K562 (cell line): Measurements from ENCODE around the gene NET1. TPM values are rescaled to one million over a fixed set of nuclear protein-coding genes. Genes with fewer than 3 reads are reported as not detected.
A peak's percentile ranks its signal among the peaks of the same experiment; 100 is the strongest.

ENCODE experiments used
- BCOR ChIP-seq: fragments of 450-650 bp; IDR thresholded peaks from 2 replicates; pipeline ENCODE4 v1.6.1; 2016
- CBX3 ChIP-seq, 2 experiments: IDR thresholded peaks; 1 replicate in 1 of 2; 2 replicates in 1 of 2; pipeline ENCODE4 v1.6.1; 2012; ENCODE audit warnings: inconsistent platforms in 2 of 2, low read length in 2 of 2, borderline replicate concordance in 1 of 2, control low read depth in 1 of 2
- DMBX1 ChIP-seq: fragments of 250-450 bp; sonication (Bioruptor Pico); IDR thresholded peaks from 2 replicates; pipeline ENCODE4 v1.8.0; 2022; ENCODE audit warnings: inconsistent platforms, mild to moderate bottlenecking, moderate library complexity, borderline replicate concordance
- DNMT1 ChIP-seq: fragments of 450-650 bp; IDR thresholded peaks from 2 replicates; pipeline ENCODE4 v1.6.1; 2016; ENCODE audit warnings: antibody characterized with exemption, mild to moderate bottlenecking
- E2F3 ChIP-seq: fragments of 250-450 bp; sonication (Bioruptor Pico); IDR thresholded peaks from 2 replicates; pipeline ENCODE4 v1.4.0; 2020; ENCODE audit warnings: mild to moderate bottlenecking
- KAT7 ChIP-seq: sonication (generic); formaldehyde crosslinking; IDR thresholded peaks from 2 replicates; pipeline ENCODE4 v1.8.0; 2022; ENCODE audit warnings: missing genetic modification reagents, mild to moderate bottlenecking, borderline replicate concordance
- KDM2B ChIP-seq: fragments of 250-450 bp; sonication (Bioruptor Pico); IDR thresholded peaks from 2 replicates; pipeline ENCODE4 v1.8.0; 2021; ENCODE audit warnings: mild to moderate bottlenecking, moderate library complexity
- MYC ChIP-seq, 2 experiments: fragments of 250-450 bp in 1 of 2; sonication (Bioruptor Pico) in 1 of 2; IDR thresholded peaks; 2 replicates each; pipeline versions ENCODE4 v1.5.1 to v1.6.1; 2012 to 2021; ENCODE audit warnings: low read depth in 2 of 2, borderline replicate concordance in 1 of 2, improper control_type of control experiment in 1 of 2, low read length in 1 of 2, mild to moderate bottlenecking in 1 of 2, moderate library complexity in 1 of 2
- PHTF2 ChIP-seq: fragments of 250-450 bp; sonication (Bioruptor Pico); IDR thresholded peaks from 2 replicates; pipeline ENCODE4 v1.5.0; 2021; ENCODE audit warnings: mild to moderate bottlenecking
- POLR2AphosphoS2 ChIP-seq: IDR thresholded peaks from 2 replicates; pipeline ENCODE4 v1.6.1; 2012; ENCODE audit warnings: low read length, improper control_type of control experiment
- POLR3G ChIP-seq: IDR thresholded peaks from 2 replicates; pipeline ENCODE4 v1.6.1; 2011; ENCODE audit not compliant: insufficient read length, insufficient replicate concordance; ENCODE audit errors: extremely low read depth
- PURB ChIP-seq: sonication (generic); formaldehyde crosslinking; IDR thresholded peaks from 2 replicates; pipeline ENCODE4 v1.9.0; 2021; ENCODE audit warnings: low read depth, mild to moderate bottlenecking, missing genetic modification reagents
- RBBP5 ChIP-seq: fragments of 200-600 bp; sonication (generic); IDR thresholded peaks from 2 replicates; pipeline ENCODE4 v1.6.1; 2012; ENCODE audit warnings: borderline replicate concordance, mild to moderate bottlenecking, low read length, control low read depth, inconsistent platforms; ENCODE audit not compliant: insufficient read depth, poor library complexity, severe bottlenecking
- STAG1 ChIP-seq: sonication (generic); formaldehyde crosslinking; IDR thresholded peaks from 2 replicates; pipeline ENCODE4 v1.5.0; 2020; ENCODE audit warnings: missing genetic modification reagents, borderline replicate concordance
- ZFX ChIP-seq: sonication (generic); formaldehyde crosslinking; IDR thresholded peaks from 2 replicates; pipeline ENCODE4 v1.8.0; 2022; ENCODE audit warnings: mild to moderate bottlenecking, missing genetic modification reagents, moderate library complexity
- ZNF165 ChIP-seq: fragments of 250-450 bp; sonication (Bioruptor Pico); IDR thresholded peaks from 2 replicates; pipeline ENCODE4 v1.4.0; 2020; ENCODE audit warnings: borderline replicate concordance
- ZNF551 ChIP-seq: fragments of 250-450 bp; sonication (Bioruptor Pico); IDR thresholded peaks from 2 replicates; pipeline ENCODE4 v1.5.0; 2021; ENCODE audit warnings: mild to moderate bottlenecking, moderate library complexity
- ZSCAN32 ChIP-seq: fragments of 450-650 bp; formaldehyde crosslinking; IDR thresholded peaks from 2 replicates; pipeline ENCODE4 v1.4.0; 2020; ENCODE audit warnings: mild to moderate bottlenecking, moderate library complexity
- polyA plus RNA-seq, 8 experiments: library from polyadenylated mRNA; depleted of rRNA in 4 of 8; stranded (reverse) in 5 of 8; unstranded in 3 of 8; fragments of >200 nt; fragmentation: Nextera tagmentation in 2 of 8; fragmentation: Illumina TruSeq in 1 of 8; extraction: Ambion mirVana in 2 of 8; extraction: Trizol in 1 of 8; gene quantifications; 2 replicates each; pipeline versions ENCODE4 v1.2.1 to v1.2.3, GENCODE V29; 2011 to 2014; ENCODE audit warnings: inconsistent platforms in 1 of 8, missing spikeins in 1 of 8
- total RNA-seq, 7 experiments: library from RNA; depleted of rRNA in 6 of 7; stranded (reverse); fragments of >200 nt in 6 of 7; fragmentation: Illumina TruSeq in 2 of 7; extraction: Trizol in 2 of 7; gene quantifications; 2 replicates each; pipeline versions ENCODE4 v1.2.1 to v1.2.3, GENCODE V29; 2011 to 2021; ENCODE audit warnings: low replicate concordance in 1 of 7
- TF ChIP-seq, protein P1 (sequence below), 2 experiments: fragments of 450-650 bp; IDR thresholded peaks; 2 replicates each; pipeline ENCODE4 v1.6.1; 2018; ENCODE audit warnings: mild to moderate bottlenecking in 2 of 2, low read depth in 1 of 2; ENCODE audit not compliant: partially characterized antibody in 2 of 2
- TF ChIP-seq, protein P2 (sequence below): fragments of 200-800 bp; sonication (Bioruptor generic); IDR thresholded peaks from 2 replicates; pipeline ENCODE4 v1.6.1; 2017; ENCODE audit warnings: missing genetic modification characterization, missing compliant biosample characterization
- TF ChIP-seq, protein P3 (sequence below): fragments of 200-400 bp; formaldehyde crosslinking; IDR thresholded peaks from 2 replicates; pipeline ENCODE4 v1.6.1; 2017; ENCODE audit warnings: mild to moderate bottlenecking, low read depth, low read length, moderate library complexity

The NET1 gene
- total and polyA plus RNA-seq, 9 of the 15 experiments (the other 6 are each of a cell fraction or from before 2014, with no cell fraction given): 47.4 to 258 (median 106) TPM

DNA sequence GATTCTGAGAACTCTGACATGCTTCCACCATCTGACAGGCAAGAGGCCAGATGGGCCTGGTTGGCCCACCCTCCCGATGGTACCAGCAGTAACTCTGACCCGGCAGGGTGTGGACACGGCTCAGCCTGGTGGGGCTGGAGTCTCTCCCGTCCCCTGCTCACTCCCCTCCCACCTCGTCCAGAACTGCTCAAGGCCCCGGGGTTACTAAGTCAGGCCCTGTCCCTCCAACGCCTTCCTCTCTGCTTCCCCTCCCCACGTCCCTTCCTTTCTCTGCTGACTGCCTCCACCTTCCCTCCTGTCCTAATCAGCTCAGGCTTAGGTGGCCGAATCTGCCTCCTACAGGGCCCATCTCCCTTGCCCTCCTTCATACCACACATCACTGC lies 74.5 kb downstream of the NET1 start (continued):
- TF ChIP-seq, protein P1, sequence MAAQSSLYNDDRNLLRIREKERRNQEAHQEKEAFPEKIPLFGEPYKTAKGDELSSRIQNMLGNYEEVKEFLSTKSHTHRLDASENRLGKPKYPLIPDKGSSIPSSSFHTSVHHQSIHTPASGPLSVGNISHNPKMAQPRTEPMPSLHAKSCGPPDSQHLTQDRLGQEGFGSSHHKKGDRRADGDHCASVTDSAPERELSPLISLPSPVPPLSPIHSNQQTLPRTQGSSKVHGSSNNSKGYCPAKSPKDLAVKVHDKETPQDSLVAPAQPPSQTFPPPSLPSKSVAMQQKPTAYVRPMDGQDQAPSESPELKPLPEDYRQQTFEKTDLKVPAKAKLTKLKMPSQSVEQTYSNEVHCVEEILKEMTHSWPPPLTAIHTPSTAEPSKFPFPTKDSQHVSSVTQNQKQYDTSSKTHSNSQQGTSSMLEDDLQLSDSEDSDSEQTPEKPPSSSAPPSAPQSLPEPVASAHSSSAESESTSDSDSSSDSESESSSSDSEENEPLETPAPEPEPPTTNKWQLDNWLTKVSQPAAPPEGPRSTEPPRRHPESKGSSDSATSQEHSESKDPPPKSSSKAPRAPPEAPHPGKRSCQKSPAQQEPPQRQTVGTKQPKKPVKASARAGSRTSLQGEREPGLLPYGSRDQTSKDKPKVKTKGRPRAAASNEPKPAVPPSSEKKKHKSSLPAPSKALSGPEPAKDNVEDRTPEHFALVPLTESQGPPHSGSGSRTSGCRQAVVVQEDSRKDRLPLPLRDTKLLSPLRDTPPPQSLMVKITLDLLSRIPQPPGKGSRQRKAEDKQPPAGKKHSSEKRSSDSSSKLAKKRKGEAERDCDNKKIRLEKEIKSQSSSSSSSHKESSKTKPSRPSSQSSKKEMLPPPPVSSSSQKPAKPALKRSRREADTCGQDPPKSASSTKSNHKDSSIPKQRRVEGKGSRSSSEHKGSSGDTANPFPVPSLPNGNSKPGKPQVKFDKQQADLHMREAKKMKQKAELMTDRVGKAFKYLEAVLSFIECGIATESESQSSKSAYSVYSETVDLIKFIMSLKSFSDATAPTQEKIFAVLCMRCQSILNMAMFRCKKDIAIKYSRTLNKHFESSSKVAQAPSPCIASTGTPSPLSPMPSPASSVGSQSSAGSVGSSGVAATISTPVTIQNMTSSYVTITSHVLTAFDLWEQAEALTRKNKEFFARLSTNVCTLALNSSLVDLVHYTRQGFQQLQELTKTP (IDR thresholded peaks at IDR 0.05; ENCODE audit: low read depth in 1 of 2, partially characterized antibody in 2 of 2): no peak
- TF ChIP-seq E2F3 (CRISPR knock-in tag): no peak
- no peak for TF ChIP-seq MYC (IDR thresholded peaks at IDR 0.05; ENCODE audit: low read depth, low read length)
- no peak for TF ChIP-seq MYC (CRISPR knock-in tag; IDR thresholded peaks at IDR 0.05; ENCODE audit: borderline replicate concordance, low read depth)
- TF ChIP-seq KDM2B (CRISPR knock-in tag): no peak
- TF ChIP-seq PURB (CRISPR knock-in tag): no peak
- TF ChIP-seq KAT7 (CRISPR knock-in tag): no peak; the same call in 1 of the 2 replicates
- TF ChIP-seq CBX3 (IDR thresholded peaks at IDR 0.05; ENCODE audit: borderline replicate concordance in 1 of 2, low read length in 2 of 2): no peak
- TF ChIP-seq ZNF165 (CRISPR knock-in tag): no peak
- no peak for TF ChIP-seq BCOR
- TF ChIP-seq ZNF551 (CRISPR knock-in tag): no peak
- no peak for TF ChIP-seq POLR3G
- no peak for TF ChIP-seq STAG1
- TF ChIP-seq ZFX (CRISPR knock-in tag): peak; percentile 69
- no peak for TF ChIP-seq PHTF2 (CRISPR knock-in tag)
- TF ChIP-seq DMBX1: 0 out of 2 replicates have a peak, but pooled peaks have one; percentile 46
- TF ChIP-seq RBBP5: peak; percentile 48
- no peak for TF ChIP-seq DNMT1
- TF ChIP-seq, protein P2, sequence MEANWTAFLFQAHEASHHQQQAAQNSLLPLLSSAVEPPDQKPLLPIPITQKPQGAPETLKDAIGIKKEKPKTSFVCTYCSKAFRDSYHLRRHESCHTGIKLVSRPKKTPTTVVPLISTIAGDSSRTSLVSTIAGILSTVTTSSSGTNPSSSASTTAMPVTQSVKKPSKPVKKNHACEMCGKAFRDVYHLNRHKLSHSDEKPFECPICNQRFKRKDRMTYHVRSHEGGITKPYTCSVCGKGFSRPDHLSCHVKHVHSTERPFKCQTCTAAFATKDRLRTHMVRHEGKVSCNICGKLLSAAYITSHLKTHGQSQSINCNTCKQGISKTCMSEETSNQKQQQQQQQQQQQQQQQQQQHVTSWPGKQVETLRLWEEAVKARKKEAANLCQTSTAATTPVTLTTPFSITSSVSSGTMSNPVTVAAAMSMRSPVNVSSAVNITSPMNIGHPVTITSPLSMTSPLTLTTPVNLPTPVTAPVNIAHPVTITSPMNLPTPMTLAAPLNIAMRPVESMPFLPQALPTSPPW (CRISPR knock-in tag): no peak
- TF ChIP-seq, protein P3, sequence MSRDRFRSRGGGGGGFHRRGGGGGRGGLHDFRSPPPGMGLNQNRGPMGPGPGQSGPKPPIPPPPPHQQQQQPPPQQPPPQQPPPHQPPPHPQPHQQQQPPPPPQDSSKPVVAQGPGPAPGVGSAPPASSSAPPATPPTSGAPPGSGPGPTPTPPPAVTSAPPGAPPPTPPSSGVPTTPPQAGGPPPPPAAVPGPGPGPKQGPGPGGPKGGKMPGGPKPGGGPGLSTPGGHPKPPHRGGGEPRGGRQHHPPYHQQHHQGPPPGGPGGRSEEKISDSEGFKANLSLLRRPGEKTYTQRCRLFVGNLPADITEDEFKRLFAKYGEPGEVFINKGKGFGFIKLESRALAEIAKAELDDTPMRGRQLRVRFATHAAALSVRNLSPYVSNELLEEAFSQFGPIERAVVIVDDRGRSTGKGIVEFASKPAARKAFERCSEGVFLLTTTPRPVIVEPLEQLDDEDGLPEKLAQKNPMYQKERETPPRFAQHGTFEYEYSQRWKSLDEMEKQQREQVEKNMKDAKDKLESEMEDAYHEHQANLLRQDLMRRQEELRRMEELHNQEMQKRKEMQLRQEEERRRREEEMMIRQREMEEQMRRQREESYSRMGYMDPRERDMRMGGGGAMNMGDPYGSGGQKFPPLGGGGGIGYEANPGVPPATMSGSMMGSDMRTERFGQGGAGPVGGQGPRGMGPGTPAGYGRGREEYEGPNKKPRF: no peak
- TF ChIP-seq POLR2AphosphoS2: no peak
- TF ChIP-seq ZSCAN32 (CRISPR knock-in tag): no peak
